ENCODE results near the gene CNNM3. TPM values are rescaled to one million over a fixed set of nuclear protein-coding genes. Genes with fewer than 3 reads are reported as not detected.

CNNM3 gene
- total RNA-seq, 2 experiments from 2014 or later, result 13.5 to 18.6 TPM

DNA sequence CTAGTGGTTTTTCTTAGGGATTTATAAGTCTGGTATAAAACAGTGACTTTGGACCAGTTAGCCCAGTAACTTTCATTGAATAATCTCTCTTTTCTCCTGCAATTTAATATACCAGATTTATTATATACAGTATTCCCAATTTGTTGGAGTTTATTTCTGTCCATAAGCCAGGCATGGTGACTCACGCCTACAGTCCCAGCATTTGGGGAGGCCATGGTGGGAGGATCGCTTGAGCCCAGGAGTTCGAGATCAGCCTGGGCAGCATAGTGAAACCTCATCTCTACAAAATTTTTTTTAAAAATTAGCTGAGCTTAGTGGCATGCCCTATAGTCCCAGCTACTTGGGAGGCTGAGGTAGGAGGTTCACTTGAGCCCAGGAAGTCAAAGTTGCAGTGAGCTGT lies 28.7 kb upstream of the CNNM3 start:
- H4K20me1 ChIP-seq (ENCODE audit: insufficient read depth, low read length), result no peaks in the 10 kb centered on the region
- CTCF ChIA-PET (ENCODE audit: unreplicated experiment), result no interaction called here
- BruUV-seq (replicated peaks), result no TSS peak
- H3K79me2 ChIP-seq (ENCODE audit: insufficient read depth, low read depth, low read length), result no peaks in the 10 kb centered on the region
- intact Hi-C loops (cut with micrococcal nuclease; ENCODE audit: unreplicated experiment), result no loop called here
- H3K36me3 ChIP-seq (ENCODE audit: insufficient read depth, low read length), result no peaks in the 10 kb centered on the region
- no peak for TF ChIP-seq EZH2phosphoT487 (IDR thresholded peaks at IDR 0.05; ENCODE audit: borderline replicate concordance, low read depth, low read length)
- TF ChIP-seq, protein P1, sequence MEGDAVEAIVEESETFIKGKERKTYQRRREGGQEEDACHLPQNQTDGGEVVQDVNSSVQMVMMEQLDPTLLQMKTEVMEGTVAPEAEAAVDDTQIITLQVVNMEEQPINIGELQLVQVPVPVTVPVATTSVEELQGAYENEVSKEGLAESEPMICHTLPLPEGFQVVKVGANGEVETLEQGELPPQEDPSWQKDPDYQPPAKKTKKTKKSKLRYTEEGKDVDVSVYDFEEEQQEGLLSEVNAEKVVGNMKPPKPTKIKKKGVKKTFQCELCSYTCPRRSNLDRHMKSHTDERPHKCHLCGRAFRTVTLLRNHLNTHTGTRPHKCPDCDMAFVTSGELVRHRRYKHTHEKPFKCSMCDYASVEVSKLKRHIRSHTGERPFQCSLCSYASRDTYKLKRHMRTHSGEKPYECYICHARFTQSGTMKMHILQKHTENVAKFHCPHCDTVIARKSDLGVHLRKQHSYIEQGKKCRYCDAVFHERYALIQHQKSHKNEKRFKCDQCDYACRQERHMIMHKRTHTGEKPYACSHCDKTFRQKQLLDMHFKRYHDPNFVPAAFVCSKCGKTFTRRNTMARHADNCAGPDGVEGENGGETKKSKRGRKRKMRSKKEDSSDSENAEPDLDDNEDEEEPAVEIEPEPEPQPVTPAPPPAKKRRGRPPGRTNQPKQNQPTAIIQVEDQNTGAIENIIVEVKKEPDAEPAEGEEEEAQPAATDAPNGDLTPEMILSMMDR (conservative IDR thresholded peaks at IDR 0.05; ENCODE audit: low read length), result no peak
- no peak overlapping the region for H2AFZ ChIP-seq (ENCODE audit: low read length)
- H3K4me3 ChIP-seq (ENCODE audit: low read depth, low read length, poor library complexity, severe bottlenecking), result no peak overlapping the region
- no peaks in the 10 kb centered on the region for H3K4me1 ChIP-seq (ENCODE audit: insufficient read depth, low read length, poor library complexity, severe bottlenecking)
- H3K9me2 ChIP-seq (ENCODE audit: insufficient read depth, low read length), result no peaks in the 10 kb centered on the region
- H3K4me2 ChIP-seq (ENCODE audit: low read length), result no peak overlapping the region
- POLR2A ChIA-PET, result no interaction called here
- no peaks in the 10 kb centered on the region for H3K9me3 ChIP-seq (ENCODE audit: low read length)
- DNase-seq (ENCODE audit: low spot score), result no peak
- H3K27ac ChIP-seq (ENCODE audit: low read depth, low read length, poor library complexity, severe bottlenecking), result no peak overlapping the region

DNA sequence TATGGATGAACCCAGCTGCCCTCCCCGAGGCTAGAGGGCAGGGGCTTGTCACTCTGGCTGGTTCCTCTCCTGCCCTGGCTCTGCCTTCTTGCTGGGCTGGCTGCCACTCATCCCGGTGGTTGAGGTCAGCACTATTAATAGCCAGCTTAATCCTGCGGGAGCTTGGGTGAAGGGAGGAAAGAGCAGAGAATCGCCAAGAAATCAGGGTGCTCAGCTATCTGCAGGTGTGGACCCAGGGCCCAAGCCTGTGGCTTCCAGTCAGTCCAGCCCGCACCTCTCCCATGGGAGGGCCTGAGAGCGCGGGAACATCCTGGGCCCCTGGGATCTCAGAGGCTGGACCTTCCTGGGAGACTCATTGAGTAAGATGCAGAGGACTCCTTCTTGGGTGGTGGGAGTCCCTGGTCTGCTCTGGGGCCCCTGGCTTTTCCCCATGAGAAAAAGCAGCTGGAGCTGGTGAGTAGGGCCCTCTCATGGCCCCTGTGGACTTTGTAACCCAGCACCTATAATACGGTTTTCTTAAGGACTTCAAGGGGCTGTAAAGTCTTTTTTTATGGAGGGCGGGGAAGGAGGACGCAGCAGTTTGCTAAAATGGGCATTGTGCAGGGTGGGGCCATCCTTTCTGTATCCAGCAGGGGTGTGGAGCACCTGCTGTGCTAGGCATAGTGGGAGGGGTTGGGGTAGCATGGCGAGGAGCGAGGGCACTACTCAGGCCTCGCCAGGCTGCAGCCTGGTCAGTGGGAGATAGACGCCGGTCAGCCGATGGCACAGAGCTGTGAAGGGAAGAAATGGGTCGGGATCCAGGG lies 27.4 kb upstream of the CNNM3 start:
- intact Hi-C loops (cut with micrococcal nuclease; ENCODE audit: unreplicated experiment), result no loop called here
- Histone ChIP-seq H3K27ac (ENCODE audit: low read depth, low read length, poor library complexity, severe bottlenecking) (no peak overlapping the region), H3K9me3 (ENCODE audit: low read length) (no peaks in the 10 kb centered on the region), H3K9me2 (ENCODE audit: insufficient read depth, low read length) (no peaks in the 10 kb centered on the region), H3K4me1 (ENCODE audit: insufficient read depth, low read length, poor library complexity, severe bottlenecking) (no peaks in the 10 kb centered on the region), H2AFZ (ENCODE audit: low read length) (no peak overlapping the region), H3K4me2 (ENCODE audit: low read length) (no peak overlapping the region), H3K4me3 (ENCODE audit: low read depth, low read length, poor library complexity, severe bottlenecking) (no peak overlapping the region), H3K36me3 (ENCODE audit: insufficient read depth, low read length) (no peaks in the 10 kb centered on the region), H3K79me2 (ENCODE audit: insufficient read depth, low read depth, low read length) (no peaks in the 10 kb centered on the region), H4K20me1 (ENCODE audit: insufficient read depth, low read length) (no peaks in the 10 kb centered on the region)
- ChIA-PET CTCF (ENCODE audit: unreplicated experiment) (interaction anchor here (0.5 kb wide), 1 partner anchor 576 kb away, joined by 3 read pairs; no protein-coding TSS in a partner anchor), POLR2A (no interaction called here)
- BruUV-seq (replicated peaks), result no TSS peak
- TF ChIP-seq EZH2phosphoT487 (IDR thresholded peaks at IDR 0.05; ENCODE audit: borderline replicate concordance, low read depth, low read length), result no peak
- TF ChIP-seq, protein P1 (conservative IDR thresholded peaks at IDR 0.05; ENCODE audit: low read length), result no peak
- no peak for DNase-seq (ENCODE audit: low spot score)

DNA sequence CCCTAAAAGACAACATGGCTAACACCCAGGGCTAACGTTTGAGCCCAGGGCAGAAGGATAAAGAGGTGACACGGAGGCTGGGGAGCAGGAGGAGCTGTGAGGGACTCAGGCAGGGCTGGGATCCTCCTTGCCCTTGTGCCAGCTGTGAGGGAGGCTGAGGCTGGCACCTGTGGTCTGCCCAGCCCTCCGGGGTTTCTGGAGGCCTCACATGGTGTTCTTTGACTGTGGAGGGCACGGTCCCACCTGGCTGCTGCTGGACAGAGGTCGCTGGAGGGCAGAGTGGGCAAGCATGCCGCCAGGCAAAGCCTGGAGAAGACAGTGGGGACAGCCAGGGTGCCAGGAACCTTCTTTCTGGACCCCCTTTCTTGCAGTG lies 26.8 kb upstream of the CNNM3 start:
- H3K9me3 ChIP-seq (ENCODE audit: low read length), result no peaks in the 10 kb centered on the region
- H2AFZ ChIP-seq (ENCODE audit: low read length), result no peak overlapping the region
- ChIA-PET CTCF (ENCODE audit: unreplicated experiment) (no interaction called here), POLR2A (no interaction called here)
- no peaks in the 10 kb centered on the region for H3K79me2 ChIP-seq (ENCODE audit: insufficient read depth, low read depth, low read length)
- H3K27ac ChIP-seq (ENCODE audit: low read depth, low read length, poor library complexity, severe bottlenecking), result no peak overlapping the region
- DNase-seq (ENCODE audit: low spot score), result no peak
- no peak overlapping the region for H3K4me2 ChIP-seq (ENCODE audit: low read length)
- no TSS peak for BruUV-seq (replicated peaks)
- intact Hi-C loops (cut with micrococcal nuclease; ENCODE audit: unreplicated experiment), result no loop called here
- no peak overlapping the region for H3K4me3 ChIP-seq (ENCODE audit: low read depth, low read length, poor library complexity, severe bottlenecking)
- H4K20me1 ChIP-seq (ENCODE audit: insufficient read depth, low read length), result no peaks in the 10 kb centered on the region
- H3K4me1 ChIP-seq (ENCODE audit: insufficient read depth, low read length, poor library complexity, severe bottlenecking), result no peaks in the 10 kb centered on the region
- TF ChIP-seq, protein P1 (conservative IDR thresholded peaks at IDR 0.05; ENCODE audit: low read length), result no peak
- TF ChIP-seq EZH2phosphoT487 (IDR thresholded peaks at IDR 0.05; ENCODE audit: borderline replicate concordance, low read depth, low read length), result no peak
- no peaks in the 10 kb centered on the region for H3K36me3 ChIP-seq (ENCODE audit: insufficient read depth, low read length)
- no peaks in the 10 kb centered on the region for H3K9me2 ChIP-seq (ENCODE audit: insufficient read depth, low read length)
